ENCODE results near the gene GPR37L1. TPM values are rescaled to one million over a fixed set of nuclear protein-coding genes. Genes with fewer than 3 reads are reported as not detected.
A peak's percentile ranks its signal among the peaks of the same experiment; 100 is the strongest.
"Not testable (repeated sequence)": the region's sequence is repeated elsewhere in the genome, so short reads cannot be mapped to it uniquely, and the experiment has no call there.

GPR37L1 gene
- total and polyA plus RNA-seq, 4 experiments from 2014 or later, result 0.07 TPM; not detected in 3

- H3K9me3 ChIP-seq (ENCODE audit: control insufficient read depth in 1 of 2, low read length in 2 of 2), result no peaks in the 10 kb centered on the region
- POLR2A ChIA-PET (ENCODE audit: partially characterized antibody), result no interaction called here
- no peaks in the 10 kb centered on the region for H3K4me1 ChIP-seq (ENCODE audit: insufficient read depth, low read length)
- Mint-ChIP-seq H3K27me3 (no peaks in the 10 kb centered on the region), H3K9me3 (no peaks in the 10 kb centered on the region), H3K27ac (no peak overlapping the region), H3K36me3 (no peaks in the 10 kb centered on the region), H3K4me3 (no peak overlapping the region), H3K4me1 (no peaks in the 10 kb centered on the region)
- no peaks in the 10 kb centered on the region for H3K36me3 ChIP-seq (ENCODE audit: insufficient read depth, low read length)
- no peak overlapping the region for H3K4me3 ChIP-seq (ENCODE audit: low read length in 2 of 2)
- H3K27ac ChIP-seq (ENCODE audit: low read depth, low read length), result no peak overlapping the region
- no peaks in the 10 kb centered on the region for H3K27me3 ChIP-seq (ENCODE audit: insufficient read depth, low read length)
- no peak for DNase-seq
- CTCF ChIA-PET (ENCODE audit: partially characterized antibody), result no interaction called here
- intact Hi-C loops (cut with micrococcal nuclease), result no loop called here
These were observed 18.6 kb upstream of the GPR37L1 start for GRCh38 chr1:202104073-202104472.

- intact Hi-C loops (cut with micrococcal nuclease), result no loop called here
- H3K4me1 Mint-ChIP-seq, result no peaks in the 10 kb centered on the region
- no peak overlapping the region for H3K4me3 ChIP-seq (ENCODE audit: low read length in 2 of 2)
- H3K4me1 ChIP-seq (ENCODE audit: insufficient read depth, low read length), result no peaks in the 10 kb centered on the region
- no peaks in the 10 kb centered on the region for H3K9me3 Mint-ChIP-seq
- CTCF ChIA-PET (ENCODE audit: partially characterized antibody), result interaction anchor here (0.7 to 1.2 kb wide), 2 partner anchors 87 to 193 kb away, joined by 3 read pairs; partner anchors contain the start of gene LGR6
- H3K36me3 ChIP-seq (ENCODE audit: insufficient read depth, low read length), result no peaks in the 10 kb centered on the region
- H3K27me3 Mint-ChIP-seq, result no peaks in the 10 kb centered on the region
- H3K36me3 Mint-ChIP-seq, result no peaks in the 10 kb centered on the region
- POLR2A ChIA-PET (ENCODE audit: partially characterized antibody), result no interaction called here
- H3K9me3 ChIP-seq (ENCODE audit: control insufficient read depth in 1 of 2, low read length in 2 of 2), result no peaks in the 10 kb centered on the region
- DNase-seq, result no peak
- H3K27ac Mint-ChIP-seq, result peak overlapping the region in 1 of 7 donors; percentile 4
- no peak overlapping the region for H3K4me3 Mint-ChIP-seq
- H3K27ac ChIP-seq (ENCODE audit: low read depth, low read length), result no peak overlapping the region
- H3K27me3 ChIP-seq (ENCODE audit: insufficient read depth, low read length), result no peaks in the 10 kb centered on the region
These were observed 17.0 kb upstream of the GPR37L1 start for GRCh38 chr1:202105571-202106339.

GRCh38 chr1:202106340-202107254, 16.1 kb upstream of the GPR37L1 start:
- Mint-ChIP-seq H3K27ac (no peak overlapping the region), H3K4me1 (no peaks in the 10 kb centered on the region), H3K9me3 (no peaks in the 10 kb centered on the region), H3K27me3 (no peaks in the 10 kb centered on the region), H3K36me3 (no peaks in the 10 kb centered on the region), H3K4me3 (no peak overlapping the region)
- CTCF ChIA-PET (ENCODE audit: partially characterized antibody), result interaction anchor here (1.2 kb wide), 1 partner anchor 87 kb away, joined by 3 read pairs; the partner anchor contains the start of gene LGR6
- intact Hi-C loops (cut with micrococcal nuclease), result no loop called here
- no peak for DNase-seq
- H3K4me1 ChIP-seq (ENCODE audit: insufficient read depth, low read length), result no peaks in the 10 kb centered on the region
- H3K4me3 ChIP-seq (ENCODE audit: low read length in 2 of 2), result no peak overlapping the region
- no peaks in the 10 kb centered on the region for H3K27me3 ChIP-seq (ENCODE audit: insufficient read depth, low read length)
- no peaks in the 10 kb centered on the region for H3K9me3 ChIP-seq (ENCODE audit: control insufficient read depth in 1 of 2, low read length in 2 of 2)
- no peak overlapping the region for H3K27ac ChIP-seq (ENCODE audit: low read depth, low read length)
- H3K36me3 ChIP-seq (ENCODE audit: insufficient read depth, low read length), result no peaks in the 10 kb centered on the region
- POLR2A ChIA-PET (ENCODE audit: partially characterized antibody), result no interaction called here

GRCh38 chr1:202107321-202107761, 15.4 kb upstream of the GPR37L1 start:
- Histone ChIP-seq H3K9me3 (ENCODE audit: control insufficient read depth in 1 of 2, low read length in 2 of 2) (no peaks in the 10 kb centered on the region), H3K36me3 (ENCODE audit: insufficient read depth, low read length) (no peaks in the 10 kb centered on the region), H3K27ac (ENCODE audit: low read depth, low read length) (no peak overlapping the region), H3K4me3 (ENCODE audit: low read length in 2 of 2) (no peak overlapping the region), H3K27me3 (ENCODE audit: insufficient read depth, low read length) (no peaks in the 10 kb centered on the region), H3K4me1 (ENCODE audit: insufficient read depth, low read length) (no peaks in the 10 kb centered on the region)
- H3K4me3 Mint-ChIP-seq, result no peak overlapping the region
- intact Hi-C loops (cut with micrococcal nuclease), result no loop called here
- no peaks in the 10 kb centered on the region for H3K9me3 Mint-ChIP-seq
- ChIA-PET CTCF (ENCODE audit: partially characterized antibody) (no interaction called here), POLR2A (ENCODE audit: partially characterized antibody) (no interaction called here)
- H3K27ac Mint-ChIP-seq, result no peak overlapping the region
- H3K36me3 Mint-ChIP-seq, result no peaks in the 10 kb centered on the region
- no peaks in the 10 kb centered on the region for H3K27me3 Mint-ChIP-seq
- H3K4me1 Mint-ChIP-seq, result no peaks in the 10 kb centered on the region
- DNase-seq, result no peak

GRCh38 chr1:202107801-202108731, 14.7 kb upstream of the GPR37L1 start:
- H3K36me3 Mint-ChIP-seq, result no peaks in the 10 kb centered on the region
- CTCF ChIA-PET (ENCODE audit: partially characterized antibody), result no interaction called here
- no peaks in the 10 kb centered on the region for H3K36me3 ChIP-seq (ENCODE audit: insufficient read depth, low read length)
- no peak for DNase-seq
- peak overlapping the region in 1 of 7 donors; percentile 35 for H3K27ac Mint-ChIP-seq
- POLR2A ChIA-PET (ENCODE audit: partially characterized antibody), result no interaction called here
- no peaks in the 10 kb centered on the region for H3K9me3 Mint-ChIP-seq
- no peaks in the 10 kb centered on the region for H3K4me1 Mint-ChIP-seq
- no peak overlapping the region for H3K4me3 Mint-ChIP-seq
- H3K4me3 ChIP-seq (ENCODE audit: low read length in 2 of 2), result no peak overlapping the region
- no peaks in the 10 kb centered on the region for H3K4me1 ChIP-seq (ENCODE audit: insufficient read depth, low read length)
- H3K9me3 ChIP-seq (ENCODE audit: control insufficient read depth in 1 of 2, low read length in 2 of 2), result no peaks in the 10 kb centered on the region
- no peaks in the 10 kb centered on the region for H3K27me3 Mint-ChIP-seq
- no peaks in the 10 kb centered on the region for H3K27me3 ChIP-seq (ENCODE audit: insufficient read depth, low read length)
- intact Hi-C loops (cut with micrococcal nuclease), result no loop called here
- H3K27ac ChIP-seq (ENCODE audit: low read depth, low read length), result no peak overlapping the region

GRCh38 chr1:202110977-202111376, 11.7 kb upstream of the GPR37L1 start:
- Mint-ChIP-seq H3K36me3 (no peaks in the 10 kb centered on the region), H3K4me3 (no peak overlapping the region), H3K4me1 (peaks cover 0 to 3% (median under 1%) of the 10 kb centered on the region in 4 donors), H3K27me3 (no peaks in the 10 kb centered on the region), H3K27ac (no peak overlapping the region), H3K9me3 (no peaks in the 10 kb centered on the region)
- no peak for DNase-seq
- POLR2A ChIA-PET (ENCODE audit: partially characterized antibody), result no interaction called here
- Histone ChIP-seq H3K27me3 (ENCODE audit: insufficient read depth, low read length) (no peaks in the 10 kb centered on the region), H3K4me1 (ENCODE audit: insufficient read depth, low read length) (no peaks in the 10 kb centered on the region), H3K4me3 (ENCODE audit: low read length in 2 of 2) (no peak overlapping the region), H3K27ac (ENCODE audit: low read depth, low read length) (no peak overlapping the region), H3K9me3 (ENCODE audit: control insufficient read depth in 1 of 2, low read length in 2 of 2) (no peaks in the 10 kb centered on the region), H3K36me3 (ENCODE audit: insufficient read depth, low read length) (no peaks in the 10 kb centered on the region)
- intact Hi-C loops (cut with micrococcal nuclease), result no loop called here
- CTCF ChIA-PET (ENCODE audit: partially characterized antibody), result no interaction called here

- DNase-seq; H3K27me3 Mint-ChIP-seq; H3K9me3 ChIP-seq (ENCODE audit: control insufficient read depth in 1 of 2, low read length in 2 of 2); H3K9me3 Mint-ChIP-seq; H3K4me3 ChIP-seq (ENCODE audit: low read length in 2 of 2); POLR2A ChIA-PET (ENCODE audit: partially characterized antibody); H3K4me1 ChIP-seq (ENCODE audit: insufficient read depth, low read length); H3K27ac Mint-ChIP-seq; H3K27me3 ChIP-seq (ENCODE audit: insufficient read depth, low read length); H3K4me3 Mint-ChIP-seq; H3K36me3 Mint-ChIP-seq; H3K36me3 ChIP-seq (ENCODE audit: insufficient read depth, low read length); H3K27ac ChIP-seq (ENCODE audit: low read depth, low read length); CTCF ChIA-PET (ENCODE audit: partially characterized antibody); H3K4me1 Mint-ChIP-seq; intact Hi-C loops (cut with micrococcal nuclease): not testable (repeated sequence)
These were observed 11.1 kb upstream of the GPR37L1 start for GRCh38 chr1:202111589-202111988.
